Measurements from ENCODE around the gene PLEKHG4B. TPM values are rescaled to one million over a fixed set of nuclear protein-coding genes. Genes with fewer than 3 reads are reported as not detected.
A peak's percentile ranks its signal among the peaks of the same experiment; 100 is the strongest.

The PLEKHG4B gene
- total RNA-seq, 1 experiment from 2014 or later, result 51.4 TPM

DNA sequence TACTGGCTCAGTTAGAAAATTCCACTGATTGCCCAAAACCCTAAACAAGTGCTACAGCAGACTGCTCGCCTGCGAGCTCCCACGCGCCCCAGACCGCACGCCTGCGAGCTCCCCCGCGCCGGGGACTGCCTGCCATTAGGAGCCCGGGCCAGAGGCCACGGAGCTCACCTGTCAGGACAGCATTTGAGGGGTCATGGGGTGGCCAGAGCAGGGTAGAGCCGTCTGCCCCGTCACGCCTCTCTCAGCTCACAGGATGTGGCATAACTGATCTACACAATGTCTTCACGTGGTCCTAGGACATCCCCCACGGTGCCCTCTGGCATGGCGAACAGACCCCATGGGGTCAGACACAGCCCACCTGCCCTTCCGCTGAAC is 70.2 kb downstream of the PLEKHG4B start:
- peaks cover 12% of the 10 kb centered on the region for H3K9me3 Mint-ChIP-seq
- DNase-seq (ENCODE audit: low spot score) (peak; percentile 7), ATAC-seq (no peak)
- H3K36me3 Mint-ChIP-seq, result peaks cover 43% of the 10 kb centered on the region
- H3K27me3 Mint-ChIP-seq (ENCODE audit: low read depth), result no peaks in the 10 kb centered on the region
- H3K4me1 Mint-ChIP-seq, result peaks cover 13% of the 10 kb centered on the region
- H3K4me3 Mint-ChIP-seq, result no peak overlapping the region
- TF ChIP-seq, protein P1, sequence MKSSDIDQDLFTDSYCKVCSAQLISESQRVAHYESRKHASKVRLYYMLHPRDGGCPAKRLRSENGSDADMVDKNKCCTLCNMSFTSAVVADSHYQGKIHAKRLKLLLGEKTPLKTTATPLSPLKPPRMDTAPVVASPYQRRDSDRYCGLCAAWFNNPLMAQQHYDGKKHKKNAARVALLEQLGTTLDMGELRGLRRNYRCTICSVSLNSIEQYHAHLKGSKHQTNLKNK (CRISPR knock-in tag; IDR thresholded peaks at IDR 0.05), result no peak
- ChIA-PET POLR2A (interaction anchor here (0.5 kb wide), 1 partner anchor 72 kb away, joined by 3 read pairs; no protein-coding TSS in a partner anchor), CTCF (no interaction called here)
- H3K27ac Mint-ChIP-seq, result no peak overlapping the region

DNA sequence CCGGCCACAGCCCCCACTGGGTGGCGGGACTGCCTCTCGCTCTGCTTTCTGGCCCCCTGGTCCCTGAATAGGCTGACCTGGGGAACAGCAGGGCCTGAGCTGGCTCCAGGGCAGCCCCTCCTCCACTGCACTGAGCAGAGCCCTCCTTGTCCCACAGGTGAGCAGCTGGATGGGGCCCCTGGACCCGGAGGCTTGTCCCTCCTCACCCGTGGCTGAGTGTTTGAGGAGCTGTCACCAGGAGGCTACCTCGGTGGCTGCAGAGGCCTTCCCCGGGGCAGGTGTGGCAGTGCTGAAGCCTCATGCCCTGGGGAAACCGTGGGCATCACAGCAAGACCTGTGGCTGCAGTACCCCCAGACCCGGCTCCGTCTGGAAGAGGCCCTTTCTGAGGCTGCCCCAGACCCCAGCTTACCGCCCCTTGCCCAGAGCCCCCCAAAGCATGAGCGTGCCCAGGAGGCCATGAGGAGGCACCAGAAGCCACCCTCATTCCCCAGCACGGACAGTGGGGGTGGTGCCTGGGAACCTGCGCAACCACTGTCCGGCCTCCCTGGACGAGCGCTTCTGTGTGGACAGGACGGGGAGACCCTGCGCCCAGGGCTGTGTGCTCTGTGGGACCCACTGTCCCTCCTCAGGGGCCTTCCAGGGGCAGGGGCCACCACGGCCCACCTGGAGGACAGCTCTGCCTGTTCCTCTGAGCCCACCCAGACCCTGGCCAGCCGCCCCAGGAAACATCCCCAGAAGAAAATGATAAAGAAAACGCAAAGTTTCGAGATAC is 70.8 kb downstream of the PLEKHG4B start:
- DNase-seq (ENCODE audit: low spot score), result peak; percentile 5
- Mint-ChIP-seq H3K4me1 (peaks cover 13% of the 10 kb centered on the region), H3K4me3 (no peak overlapping the region), H3K36me3 (peaks cover 41% of the 10 kb centered on the region), H3K9me3 (peaks cover 12% of the 10 kb centered on the region), H3K27me3 (ENCODE audit: low read depth) (no peaks in the 10 kb centered on the region), H3K27ac (no peak overlapping the region)
- POLR2A ChIA-PET, result no interaction called here
- TF ChIP-seq GABPB1 (CRISPR knock-in tag; IDR thresholded peaks at IDR 0.05) (no peak), ZNF671 (CRISPR knock-in tag; IDR thresholded peaks at IDR 0.05) (no peak), NR2C2 (CRISPR knock-in tag; IDR thresholded peaks at IDR 0.05) (no peak), FOXK1 (CRISPR knock-in tag; IDR thresholded peaks at IDR 0.05) (no peak), ZNF121 (CRISPR knock-in tag; IDR thresholded peaks at IDR 0.05) (no peak), CBFB (CRISPR knock-in tag; IDR thresholded peaks at IDR 0.05; ENCODE audit: low read depth) (no peak), TEAD1 (CRISPR knock-in tag; IDR thresholded peaks at IDR 0.05) (no peak), KAT7 (CRISPR knock-in tag; IDR thresholded peaks at IDR 0.05; ENCODE audit: borderline replicate concordance) (no peak), TP53 (CRISPR knock-in tag; IDR thresholded peaks at IDR 0.05) (no peak), ZNF232 (CRISPR knock-in tag; IDR thresholded peaks at IDR 0.05) (no peak)
- TF ChIP-seq, protein P2, sequence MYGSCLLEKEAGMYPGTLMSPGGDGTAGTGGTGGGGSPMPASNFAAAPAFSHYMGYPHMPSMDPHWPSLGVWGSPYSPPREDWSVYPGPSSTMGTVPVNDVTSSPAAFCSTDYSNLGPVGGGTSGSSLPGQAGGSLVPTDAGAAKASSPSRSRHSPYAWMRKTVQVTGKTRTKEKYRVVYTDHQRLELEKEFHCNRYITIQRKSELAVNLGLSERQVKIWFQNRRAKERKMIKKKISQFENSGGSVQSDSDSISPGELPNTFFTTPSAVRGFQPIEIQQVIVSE (CRISPR knock-in tag; IDR thresholded peaks at IDR 0.05; ENCODE audit: borderline replicate concordance), result no peak
- TF ChIP-seq, protein P3, sequence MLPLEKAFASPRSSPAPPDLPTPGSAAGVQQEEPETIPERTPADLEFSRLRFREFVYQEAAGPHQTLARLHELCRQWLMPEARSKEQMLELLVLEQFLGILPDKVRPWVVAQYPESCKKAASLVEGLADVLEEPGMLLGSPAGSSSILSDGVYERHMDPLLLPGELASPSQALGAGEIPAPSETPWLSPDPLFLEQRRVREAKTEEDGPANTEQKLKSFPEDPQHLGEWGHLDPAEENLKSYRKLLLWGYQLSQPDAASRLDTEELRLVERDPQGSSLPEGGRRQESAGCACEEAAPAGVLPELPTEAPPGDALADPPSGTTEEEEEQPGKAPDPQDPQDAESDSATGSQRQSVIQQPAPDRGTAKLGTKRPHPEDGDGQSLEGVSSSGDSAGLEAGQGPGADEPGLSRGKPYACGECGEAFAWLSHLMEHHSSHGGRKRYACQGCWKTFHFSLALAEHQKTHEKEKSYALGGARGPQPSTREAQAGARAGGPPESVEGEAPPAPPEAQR (CRISPR knock-in tag; IDR thresholded peaks at IDR 0.05), result no peak
- TF ChIP-seq, protein P4, sequence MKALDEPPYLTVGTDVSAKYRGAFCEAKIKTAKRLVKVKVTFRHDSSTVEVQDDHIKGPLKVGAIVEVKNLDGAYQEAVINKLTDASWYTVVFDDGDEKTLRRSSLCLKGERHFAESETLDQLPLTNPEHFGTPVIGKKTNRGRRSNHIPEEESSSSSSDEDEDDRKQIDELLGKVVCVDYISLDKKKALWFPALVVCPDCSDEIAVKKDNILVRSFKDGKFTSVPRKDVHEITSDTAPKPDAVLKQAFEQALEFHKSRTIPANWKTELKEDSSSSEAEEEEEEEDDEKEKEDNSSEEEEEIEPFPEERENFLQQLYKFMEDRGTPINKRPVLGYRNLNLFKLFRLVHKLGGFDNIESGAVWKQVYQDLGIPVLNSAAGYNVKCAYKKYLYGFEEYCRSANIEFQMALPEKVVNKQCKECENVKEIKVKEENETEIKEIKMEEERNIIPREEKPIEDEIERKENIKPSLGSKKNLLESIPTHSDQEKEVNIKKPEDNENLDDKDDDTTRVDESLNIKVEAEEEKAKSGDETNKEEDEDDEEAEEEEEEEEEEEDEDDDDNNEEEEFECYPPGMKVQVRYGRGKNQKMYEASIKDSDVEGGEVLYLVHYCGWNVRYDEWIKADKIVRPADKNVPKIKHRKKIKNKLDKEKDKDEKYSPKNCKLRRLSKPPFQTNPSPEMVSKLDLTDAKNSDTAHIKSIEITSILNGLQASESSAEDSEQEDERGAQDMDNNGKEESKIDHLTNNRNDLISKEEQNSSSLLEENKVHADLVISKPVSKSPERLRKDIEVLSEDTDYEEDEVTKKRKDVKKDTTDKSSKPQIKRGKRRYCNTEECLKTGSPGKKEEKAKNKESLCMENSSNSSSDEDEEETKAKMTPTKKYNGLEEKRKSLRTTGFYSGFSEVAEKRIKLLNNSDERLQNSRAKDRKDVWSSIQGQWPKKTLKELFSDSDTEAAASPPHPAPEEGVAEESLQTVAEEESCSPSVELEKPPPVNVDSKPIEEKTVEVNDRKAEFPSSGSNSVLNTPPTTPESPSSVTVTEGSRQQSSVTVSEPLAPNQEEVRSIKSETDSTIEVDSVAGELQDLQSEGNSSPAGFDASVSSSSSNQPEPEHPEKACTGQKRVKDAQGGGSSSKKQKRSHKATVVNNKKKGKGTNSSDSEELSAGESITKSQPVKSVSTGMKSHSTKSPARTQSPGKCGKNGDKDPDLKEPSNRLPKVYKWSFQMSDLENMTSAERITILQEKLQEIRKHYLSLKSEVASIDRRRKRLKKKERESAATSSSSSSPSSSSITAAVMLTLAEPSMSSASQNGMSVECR (CRISPR knock-in tag; IDR thresholded peaks at IDR 0.05; ENCODE audit: borderline replicate concordance), result no peak
- TF ChIP-seq, protein P5, sequence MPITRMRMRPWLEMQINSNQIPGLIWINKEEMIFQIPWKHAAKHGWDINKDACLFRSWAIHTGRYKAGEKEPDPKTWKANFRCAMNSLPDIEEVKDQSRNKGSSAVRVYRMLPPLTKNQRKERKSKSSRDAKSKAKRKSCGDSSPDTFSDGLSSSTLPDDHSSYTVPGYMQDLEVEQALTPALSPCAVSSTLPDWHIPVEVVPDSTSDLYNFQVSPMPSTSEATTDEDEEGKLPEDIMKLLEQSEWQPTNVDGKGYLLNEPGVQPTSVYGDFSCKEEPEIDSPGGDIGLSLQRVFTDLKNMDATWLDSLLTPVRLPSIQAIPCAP (CRISPR knock-in tag; IDR thresholded peaks at IDR 0.05), result no peak
- TF ChIP-seq, protein P6, sequence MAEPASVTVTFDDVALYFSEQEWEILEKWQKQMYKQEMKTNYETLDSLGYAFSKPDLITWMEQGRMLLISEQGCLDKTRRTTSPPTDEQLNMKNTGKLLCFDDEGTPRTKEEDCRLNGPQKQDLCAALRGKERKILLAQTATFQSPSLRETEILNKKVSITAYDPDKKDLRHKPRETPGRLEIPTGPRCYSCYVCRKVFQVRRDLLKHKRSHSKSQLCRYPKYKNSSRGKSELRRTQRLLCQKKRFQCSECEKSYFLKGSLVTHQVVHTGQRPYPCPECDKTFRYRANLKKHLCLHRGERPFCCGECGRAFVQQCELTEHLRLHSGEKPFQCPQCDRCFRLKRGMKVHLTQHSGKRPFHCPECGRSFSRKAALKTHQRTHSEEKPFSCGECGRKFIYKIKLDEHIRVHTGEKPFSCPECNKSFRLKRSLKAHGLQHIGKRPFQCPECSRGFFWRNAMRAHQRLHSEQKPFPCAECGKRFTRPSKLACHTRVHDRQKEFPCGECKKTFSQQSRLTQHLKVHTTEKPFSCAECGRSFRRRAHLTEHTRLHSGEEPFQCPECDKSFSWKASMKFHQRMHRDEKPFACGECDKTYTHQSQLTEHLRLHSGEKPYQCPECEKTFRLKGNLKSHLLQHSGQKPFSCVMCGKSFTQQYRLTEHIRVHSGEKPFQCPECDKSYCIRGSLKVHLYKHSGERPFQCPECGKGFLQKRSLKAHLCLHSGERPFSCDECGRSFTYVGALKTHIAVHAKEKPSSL (CRISPR knock-in tag; conservative IDR thresholded peaks at IDR 0.05), result no peak
- TF ChIP-seq, protein P7, sequence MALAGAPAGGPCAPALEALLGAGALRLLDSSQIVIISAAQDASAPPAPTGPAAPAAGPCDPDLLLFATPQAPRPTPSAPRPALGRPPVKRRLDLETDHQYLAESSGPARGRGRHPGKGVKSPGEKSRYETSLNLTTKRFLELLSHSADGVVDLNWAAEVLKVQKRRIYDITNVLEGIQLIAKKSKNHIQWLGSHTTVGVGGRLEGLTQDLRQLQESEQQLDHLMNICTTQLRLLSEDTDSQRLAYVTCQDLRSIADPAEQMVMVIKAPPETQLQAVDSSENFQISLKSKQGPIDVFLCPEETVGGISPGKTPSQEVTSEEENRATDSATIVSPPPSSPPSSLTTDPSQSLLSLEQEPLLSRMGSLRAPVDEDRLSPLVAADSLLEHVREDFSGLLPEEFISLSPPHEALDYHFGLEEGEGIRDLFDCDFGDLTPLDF (CRISPR knock-in tag; IDR thresholded peaks at IDR 0.05), result no peak
- TF ChIP-seq, protein P8, sequence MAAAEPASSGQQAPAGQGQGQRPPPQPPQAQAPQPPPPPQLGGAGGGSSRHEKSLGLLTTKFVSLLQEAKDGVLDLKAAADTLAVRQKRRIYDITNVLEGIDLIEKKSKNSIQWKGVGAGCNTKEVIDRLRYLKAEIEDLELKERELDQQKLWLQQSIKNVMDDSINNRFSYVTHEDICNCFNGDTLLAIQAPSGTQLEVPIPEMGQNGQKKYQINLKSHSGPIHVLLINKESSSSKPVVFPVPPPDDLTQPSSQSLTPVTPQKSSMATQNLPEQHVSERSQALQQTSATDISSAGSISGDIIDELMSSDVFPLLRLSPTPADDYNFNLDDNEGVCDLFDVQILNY (CRISPR knock-in tag; IDR thresholded peaks at IDR 0.05), result no peak
- ATAC-seq, result no peak
- CTCF ChIA-PET, result no interaction called here

All from WTC11 (cell line).